Neural cell (in vitro differentiated cells): Measurements from ENCODE around the gene TM9SF4.

Source experiments
- EP300 ChIP-seq: fragments of 450-650 bp; conservative IDR thresholded peaks from 2 replicates; pipeline ENCODE4 v1.6.1; 2014; ENCODE audit warnings: antibody characterized with exemption, mild to moderate bottlenecking, moderate library complexity; ENCODE audit not compliant: poor library complexity, severe bottlenecking
- EZH2 ChIP-seq: fragments of 200-600, 300-800 bp; shearing (Covaris generic), sonication (generic); IDR thresholded peaks from 2 replicates; pipeline ENCODE4 v1.6.1; 2014; ENCODE audit warnings: antibody characterized with exemption, low read length, borderline replicate concordance, mild to moderate bottlenecking; ENCODE audit not compliant: insufficient read depth, poor library complexity, severe bottlenecking
- MXI1 ChIP-seq: fragments of 450-650 bp; conservative IDR thresholded peaks from 2 replicates; pipeline ENCODE4 v1.6.1; 2014; ENCODE audit warnings: antibody characterized with exemption, mild to moderate bottlenecking; ENCODE audit not compliant: poor library complexity, severe bottlenecking
- RAD21 ChIP-seq: fragments of 450-650 bp; conservative IDR thresholded peaks from 2 replicates; pipeline ENCODE4 v1.6.1; 2014; ENCODE audit warnings: antibody characterized with exemption, mild to moderate bottlenecking, moderate library complexity
- TF ChIP-seq, protein P1 (sequence below): IDR thresholded peaks from 2 replicates; pipeline ENCODE4 v1.6.1; 2012; ENCODE audit warnings: borderline replicate concordance
- TF ChIP-seq, protein P2 (sequence below): fragments of 450-650 bp; IDR thresholded peaks from 2 replicates; pipeline ENCODE4 v1.5.1; 2014; ENCODE audit warnings: antibody characterized with exemption, mild to moderate bottlenecking, moderate library complexity; ENCODE audit not compliant: poor library complexity, severe bottlenecking

DNA sequence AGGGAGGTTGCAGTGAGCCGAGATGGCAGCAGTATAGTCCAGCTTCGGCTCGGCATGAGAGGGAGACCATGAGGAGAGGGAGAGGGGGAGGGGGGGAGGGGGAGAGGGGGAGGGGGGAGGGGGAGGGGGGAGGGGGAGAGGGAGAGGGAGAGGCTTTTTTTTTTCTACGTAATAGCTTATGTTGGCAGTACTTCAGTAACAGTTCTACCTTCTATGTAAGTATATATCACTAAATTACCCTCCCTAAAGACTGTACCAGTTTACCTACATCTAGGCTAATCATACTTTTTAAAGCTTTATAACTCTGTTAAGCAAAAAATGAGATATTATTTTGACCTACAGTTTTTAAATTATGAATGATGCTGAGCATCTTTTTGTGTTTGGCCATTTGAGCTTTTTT lies 13.6 kb downstream of the TM9SF4 start:
- TF ChIP-seq, protein P1, sequence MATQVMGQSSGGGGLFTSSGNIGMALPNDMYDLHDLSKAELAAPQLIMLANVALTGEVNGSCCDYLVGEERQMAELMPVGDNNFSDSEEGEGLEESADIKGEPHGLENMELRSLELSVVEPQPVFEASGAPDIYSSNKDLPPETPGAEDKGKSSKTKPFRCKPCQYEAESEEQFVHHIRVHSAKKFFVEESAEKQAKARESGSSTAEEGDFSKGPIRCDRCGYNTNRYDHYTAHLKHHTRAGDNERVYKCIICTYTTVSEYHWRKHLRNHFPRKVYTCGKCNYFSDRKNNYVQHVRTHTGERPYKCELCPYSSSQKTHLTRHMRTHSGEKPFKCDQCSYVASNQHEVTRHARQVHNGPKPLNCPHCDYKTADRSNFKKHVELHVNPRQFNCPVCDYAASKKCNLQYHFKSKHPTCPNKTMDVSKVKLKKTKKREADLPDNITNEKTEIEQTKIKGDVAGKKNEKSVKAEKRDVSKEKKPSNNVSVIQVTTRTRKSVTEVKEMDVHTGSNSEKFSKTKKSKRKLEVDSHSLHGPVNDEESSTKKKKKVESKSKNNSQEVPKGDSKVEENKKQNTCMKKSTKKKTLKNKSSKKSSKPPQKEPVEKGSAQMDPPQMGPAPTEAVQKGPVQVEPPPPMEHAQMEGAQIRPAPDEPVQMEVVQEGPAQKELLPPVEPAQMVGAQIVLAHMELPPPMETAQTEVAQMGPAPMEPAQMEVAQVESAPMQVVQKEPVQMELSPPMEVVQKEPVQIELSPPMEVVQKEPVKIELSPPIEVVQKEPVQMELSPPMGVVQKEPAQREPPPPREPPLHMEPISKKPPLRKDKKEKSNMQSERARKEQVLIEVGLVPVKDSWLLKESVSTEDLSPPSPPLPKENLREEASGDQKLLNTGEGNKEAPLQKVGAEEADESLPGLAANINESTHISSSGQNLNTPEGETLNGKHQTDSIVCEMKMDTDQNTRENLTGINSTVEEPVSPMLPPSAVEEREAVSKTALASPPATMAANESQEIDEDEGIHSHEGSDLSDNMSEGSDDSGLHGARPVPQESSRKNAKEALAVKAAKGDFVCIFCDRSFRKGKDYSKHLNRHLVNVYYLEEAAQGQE: no peak
- TF ChIP-seq RAD21: no peak
- TF ChIP-seq, protein P2, sequence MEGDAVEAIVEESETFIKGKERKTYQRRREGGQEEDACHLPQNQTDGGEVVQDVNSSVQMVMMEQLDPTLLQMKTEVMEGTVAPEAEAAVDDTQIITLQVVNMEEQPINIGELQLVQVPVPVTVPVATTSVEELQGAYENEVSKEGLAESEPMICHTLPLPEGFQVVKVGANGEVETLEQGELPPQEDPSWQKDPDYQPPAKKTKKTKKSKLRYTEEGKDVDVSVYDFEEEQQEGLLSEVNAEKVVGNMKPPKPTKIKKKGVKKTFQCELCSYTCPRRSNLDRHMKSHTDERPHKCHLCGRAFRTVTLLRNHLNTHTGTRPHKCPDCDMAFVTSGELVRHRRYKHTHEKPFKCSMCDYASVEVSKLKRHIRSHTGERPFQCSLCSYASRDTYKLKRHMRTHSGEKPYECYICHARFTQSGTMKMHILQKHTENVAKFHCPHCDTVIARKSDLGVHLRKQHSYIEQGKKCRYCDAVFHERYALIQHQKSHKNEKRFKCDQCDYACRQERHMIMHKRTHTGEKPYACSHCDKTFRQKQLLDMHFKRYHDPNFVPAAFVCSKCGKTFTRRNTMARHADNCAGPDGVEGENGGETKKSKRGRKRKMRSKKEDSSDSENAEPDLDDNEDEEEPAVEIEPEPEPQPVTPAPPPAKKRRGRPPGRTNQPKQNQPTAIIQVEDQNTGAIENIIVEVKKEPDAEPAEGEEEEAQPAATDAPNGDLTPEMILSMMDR: no peak
- TF ChIP-seq EP300: no peak
- no peak for TF ChIP-seq MXI1
- no peak for TF ChIP-seq EZH2
